Left colon (tissue), 2 donors: Measurements from ENCODE around the gene CD200R1L. TPM values are rescaled to one million over a fixed set of nuclear protein-coding genes. Genes with fewer than 3 reads are reported as not detected.

Experiments used
- ATAC-seq: fragments of 200-7000 bp; cut with Tn5 transposase; one replicate; pipeline ENCODE4 v1.9.1; 2020; ENCODE audit warnings: mild to moderate bottlenecking, moderate library complexity
- DNase-seq, 2 donors: peaks; one replicate each; pipeline ENCODE4 v3.0.0-alpha.2; 2020
- intact Hi-C, 2 donors: fragments of 100-400 bp; cut with DNase I in 1 of 2; cut with micrococcal nuclease in 1 of 2; formaldehyde crosslinking; loops; one replicate each; pipeline versions ENCODE4 v1.11.2 to v1.14.0; 2022; cut with DNase I, micrococcal nuclease
- total RNA-seq, 2 donors: library from RNA; stranded (reverse); fragmentation: NEBNext Ultra II Directional; extraction: Animal tissue kit (Norgen Biotek cat#: 25700); gene quantifications; one replicate each; pipeline ENCODE4 v1.2.1, GENCODE V29; 2021
- donor health status: DM: no; HTN: no; CAD: no.
- donor health status: DM: yes; HTN: yes; CAD: no.

The CD200R1L gene
- total RNA-seq, 2 donors from 2014 or later = not detected

GRCh38 chr3:112799946-112800345, 46.7 kb downstream of the CD200R1L start:
- DNase-seq = no peak
- ATAC-seq = no peak
- intact Hi-C loops = no loop called here

- intact Hi-C loops = no loop called here
- DNase-seq (no peak), ATAC-seq (no peak)
Observed at GRCh38 chr3:112794622-112795172, 52.0 kb downstream of the CD200R1L start.

- DNase-seq (no peak), ATAC-seq (no peak)
- intact Hi-C loops = no loop called here
Observed at GRCh38 chr3:112793326-112794081, 53.2 kb downstream of the CD200R1L start.

- no peak for DNase-seq
- no peak for ATAC-seq
- intact Hi-C loops = no loop called here
Observed at GRCh38 chr3:112791736-112792135, 54.9 kb downstream of the CD200R1L start.

- ATAC-seq (no peak), DNase-seq (no peak)
- intact Hi-C loops = no loop called here
Observed at GRCh38 chr3:112789787-112790186, 56.9 kb downstream of the CD200R1L start.

- intact Hi-C loops = no loop called here
- ATAC-seq (no peak), DNase-seq (no peak)
Observed at GRCh38 chr3:112786881-112787579, 59.6 kb downstream of the CD200R1L start.

- no peak for ATAC-seq
- no peak for DNase-seq
- intact Hi-C loops = no loop called here
Observed at GRCh38 chr3:112786002-112786590, 60.6 kb downstream of the CD200R1L start.

GRCh38 chr3:112785321-112786001, 61.2 kb downstream of the CD200R1L start:
- intact Hi-C loops = no loop called here
- ATAC-seq (no peak), DNase-seq (no peak)

- DNase-seq (no peak), ATAC-seq (no peak)
- intact Hi-C loops = no loop called here
Observed at GRCh38 chr3:112782491-112782890, 64.2 kb downstream of the CD200R1L start.

GRCh38 chr3:112781599-112781998, 65.1 kb downstream of the CD200R1L start:
- ATAC-seq = no peak
- DNase-seq = no peak
- intact Hi-C loops = no loop called here

GRCh38 chr3:112779558-112780480, 66.8 kb downstream of the CD200R1L start:
- intact Hi-C loops = no loop called here
- DNase-seq (no peak), ATAC-seq (no peak)

GRCh38 chr3:112779011-112779410, 67.7 kb downstream of the CD200R1L start:
- intact Hi-C loops = no loop called here
- ATAC-seq (no peak), DNase-seq (no peak)

GRCh38 chr3:112778353-112778948, 68.2 kb downstream of the CD200R1L start:
- ATAC-seq = no peak
- intact Hi-C loops = no loop called here

GRCh38 chr3:112777811-112778210, 68.9 kb downstream of the CD200R1L start:
- intact Hi-C loops = no loop called here
- ATAC-seq = no peak
- DNase-seq = no peak

More at GRCh38 chr3:112778353-112778948, 68.2 kb downstream of the CD200R1L start:
- DNase-seq = no peak

GRCh38 chr3:112776836-112777235, 69.8 kb downstream of the CD200R1L start:
- DNase-seq (no peak), ATAC-seq (no peak)
- intact Hi-C loops = no loop called here

- no peak for DNase-seq
- intact Hi-C loops = no loop called here
- ATAC-seq = no peak
Observed at GRCh38 chr3:112776000-112776399, 70.7 kb downstream of the CD200R1L start.

- ATAC-seq (no peak), DNase-seq (no peak)
- intact Hi-C loops = no loop called here
Observed at GRCh38 chr3:112775011-112775742, 71.5 kb downstream of the CD200R1L start.
